ENCODE results near the gene LIPG. TPM values are rescaled to one million over a fixed set of nuclear protein-coding genes. Genes with fewer than 3 reads are reported as not detected.
A peak's percentile ranks its signal among the peaks of the same experiment; 100 is the strongest.

Gene LIPG
- polyA plus RNA-seq, 1 donor (not counting 4 experiments of a cell fraction or from before 2014, with no cell fraction given) = 241 TPM

- Histone ChIP-seq H3K27me3 (ENCODE audit: control insufficient read depth, extremely low read depth, insufficient read depth, low read length) (no peaks in the 10 kb centered on the region), H3K9me1 (ENCODE audit: control insufficient read depth, extremely low read depth, insufficient read depth, low read length) (no peaks in the 10 kb centered on the region), H3K36me3 (ENCODE audit: control insufficient read depth in 2 of 2, extremely low read depth in 1 of 2, insufficient read depth in 2 of 2, low read length in 2 of 2) (no peaks in the 10 kb centered on the region), H3K9ac (ENCODE audit: control insufficient read depth, extremely low read depth, insufficient read depth, low read length) (no peak overlapping the region), H3K4me3 (ENCODE audit: control insufficient read depth in 2 of 3, extremely low read depth in 1 of 3, insufficient read depth in 2 of 3, low read depth in 1 of 3, low read length in 3 of 3) (no peak overlapping the region), H3K27ac (ENCODE audit: control insufficient read depth, insufficient read depth, low read length) (no peak overlapping the region), H3K9me3 (ENCODE audit: control insufficient read depth, low read depth, low read length) (no peaks in the 10 kb centered on the region), H3K4me1 (ENCODE audit: control insufficient read depth, extremely low read depth, insufficient read depth, low read length) (peaks cover 7% of the 10 kb centered on the region), H3K79me2 (ENCODE audit: control insufficient read depth, insufficient read depth, low read length) (no peaks in the 10 kb centered on the region), H4K20me1 (ENCODE audit: control insufficient read depth, extremely low read depth, insufficient read depth, low read length) (no peaks in the 10 kb centered on the region), H3K4me2 (ENCODE audit: control insufficient read depth, extremely low read depth, insufficient read depth, low read depth, low read length) (no peak overlapping the region), H2AFZ (ENCODE audit: control insufficient read depth, low read length) (no peak overlapping the region)
- dilution Hi-C loops (cut with MboI; ENCODE audit: extremely low pct_ligation_motif_present, low sequenced_read_pairs) = no loop called here
- peak; percentile 17 for FAIRE-seq
- TF ChIP-seq EZH2 (IDR thresholded peaks at IDR 0.05; ENCODE audit: low read length) = no peak
- no peak for TF ChIP-seq CTCF (optimal IDR thresholded peaks at IDR 0.05 in 1 of 3, IDR thresholded peaks at IDR 0.05 in 1 of 3, conservative IDR thresholded peaks at IDR 0.05 in 1 of 3; ENCODE audit: extremely low read depth in 1 of 3, insufficient read depth in 2 of 3, low read length in 3 of 3)
- no peak for DNase-seq (ENCODE audit: low read depth, low spot score)
Observed at GRCh38 chr18:49638891-49639557, 77.2 kb downstream of the LIPG start.

GRCh38 chr18:49639643-49640391 is 78.0 kb downstream of the LIPG start:
- DNase-seq (ENCODE audit: low read depth, low spot score) = no peak
- Histone ChIP-seq H3K4me1 (ENCODE audit: control insufficient read depth, extremely low read depth, insufficient read depth, low read length) (peaks cover 7% of the 10 kb centered on the region), H2AFZ (ENCODE audit: control insufficient read depth, low read length) (peak overlapping the region; percentile 53)

More at GRCh38 chr18:49639643-49640391, 78.0 kb downstream of the LIPG start:
- Histone ChIP-seq H3K4me3 (ENCODE audit: control insufficient read depth in 2 of 3, extremely low read depth in 1 of 3, insufficient read depth in 2 of 3, low read depth in 1 of 3, low read length in 3 of 3) (no peak overlapping the region), H3K4me2 (ENCODE audit: control insufficient read depth, extremely low read depth, insufficient read depth, low read depth, low read length) (no peak overlapping the region), H3K9me1 (ENCODE audit: control insufficient read depth, extremely low read depth, insufficient read depth, low read length) (no peaks in the 10 kb centered on the region), H3K27ac (ENCODE audit: control insufficient read depth, insufficient read depth, low read length) (no peak overlapping the region), H3K36me3 (ENCODE audit: control insufficient read depth in 2 of 2, extremely low read depth in 1 of 2, insufficient read depth in 2 of 2, low read length in 2 of 2) (no peaks in the 10 kb centered on the region), H3K79me2 (ENCODE audit: control insufficient read depth, insufficient read depth, low read length) (no peaks in the 10 kb centered on the region), H4K20me1 (ENCODE audit: control insufficient read depth, extremely low read depth, insufficient read depth, low read length) (no peaks in the 10 kb centered on the region), H3K9me3 (ENCODE audit: control insufficient read depth, low read depth, low read length) (no peaks in the 10 kb centered on the region), H3K9ac (ENCODE audit: control insufficient read depth, extremely low read depth, insufficient read depth, low read length) (no peak overlapping the region), H3K27me3 (ENCODE audit: control insufficient read depth, extremely low read depth, insufficient read depth, low read length) (no peaks in the 10 kb centered on the region)
- no peak for TF ChIP-seq CTCF (optimal IDR thresholded peaks at IDR 0.05 in 1 of 3, IDR thresholded peaks at IDR 0.05 in 1 of 3, conservative IDR thresholded peaks at IDR 0.05 in 1 of 3; ENCODE audit: extremely low read depth in 1 of 3, insufficient read depth in 2 of 3, low read length in 3 of 3)
- no peak for TF ChIP-seq EZH2 (IDR thresholded peaks at IDR 0.05; ENCODE audit: low read length)
- dilution Hi-C loops (cut with MboI; ENCODE audit: extremely low pct_ligation_motif_present, low sequenced_read_pairs) = no loop called here
- FAIRE-seq = no peak

Data from keratinocyte (primary cell).